OCI-LY7 (cell line): ENCODE measurements around the gene HPCAL4.

Experiments used
- CTCF ChIP-seq: fragments of 200-600 bp; sonication (generic); conservative IDR thresholded peaks from 2 replicates; pipeline ENCODE4 v1.5.1; 2014; ENCODE audit warnings: mild to moderate bottlenecking, antibody characterized with exemption, low read length, moderate library complexity, mixed read lengths
- EZH2phosphoT487 ChIP-seq: fragments of 200-600 bp; sonication (generic); IDR thresholded peaks from 2 replicates; pipeline ENCODE4 v1.6.1; 2018; ENCODE audit warnings: low read depth, borderline replicate concordance, mild to moderate bottlenecking, mixed run types, antibody characterized with exemption, low read length, moderate library complexity, mixed read lengths

DNA sequence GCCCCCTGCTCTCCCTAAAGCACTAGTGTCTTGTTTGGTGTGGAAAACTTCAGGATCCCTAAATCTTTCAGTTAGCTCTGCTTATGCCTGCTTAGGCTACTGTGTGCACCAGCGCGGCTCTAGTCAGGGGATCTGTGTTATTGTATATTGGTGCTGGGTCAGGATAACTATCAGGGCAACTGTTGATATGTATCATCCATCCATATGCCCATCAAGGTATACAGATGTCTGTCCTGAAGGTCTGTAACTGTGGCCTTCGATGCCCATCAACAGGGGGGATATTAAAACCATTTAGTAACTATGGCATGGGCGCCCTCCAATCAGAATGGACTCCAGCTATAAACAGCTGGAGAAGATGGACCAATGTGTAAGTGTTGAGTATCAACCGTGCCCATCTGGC is 31.7 kb downstream of the HPCAL4 start:
- no peak for TF ChIP-seq CTCF
- TF ChIP-seq EZH2phosphoT487, result no peak
